Choroid plexus epithelial cell (primary cell): ENCODE data around the gene FNDC5.

Source experiments
- DNase-seq: peaks from one replicate; pipeline ENCODE4 v3.0.0-alpha.2; 2010; ENCODE audit warnings: low read depth
- H3K4me3 ChIP-seq: 2 replicates; pipeline ENCODE4 v1.5.1; 2011; ENCODE audit warnings: low read depth, mild to moderate bottlenecking, control low read depth, low read length, moderate library complexity
- TF ChIP-seq, protein P1 (sequence below): conservative IDR thresholded peaks from 2 replicates; pipeline ENCODE4 v1.5.1; 2011; ENCODE audit warnings: low read depth, mild to moderate bottlenecking, control low read depth, inconsistent platforms, low read length, moderate library complexity

FNDC5 gene

DNA sequence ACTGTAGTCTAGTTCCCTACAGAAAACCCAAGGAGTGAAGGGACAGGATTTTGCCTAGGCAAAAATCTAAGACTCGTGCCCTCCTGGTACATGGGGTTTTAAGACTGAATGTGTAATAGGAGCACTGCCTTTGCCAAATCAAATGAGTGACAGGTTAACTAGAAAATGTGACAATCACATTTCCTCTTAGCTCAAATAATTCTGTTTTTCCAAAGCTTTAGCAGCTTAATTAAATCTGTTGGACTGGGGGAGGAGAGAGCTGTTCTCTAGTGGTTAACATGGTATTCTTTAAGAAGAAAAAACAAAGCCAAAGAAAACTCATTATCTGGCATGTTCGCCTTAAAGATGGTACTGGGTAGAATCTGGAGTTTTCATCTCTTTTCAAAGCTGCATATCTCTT, 12.6 kb downstream of the FNDC5 start:
- TF ChIP-seq, protein P1, sequence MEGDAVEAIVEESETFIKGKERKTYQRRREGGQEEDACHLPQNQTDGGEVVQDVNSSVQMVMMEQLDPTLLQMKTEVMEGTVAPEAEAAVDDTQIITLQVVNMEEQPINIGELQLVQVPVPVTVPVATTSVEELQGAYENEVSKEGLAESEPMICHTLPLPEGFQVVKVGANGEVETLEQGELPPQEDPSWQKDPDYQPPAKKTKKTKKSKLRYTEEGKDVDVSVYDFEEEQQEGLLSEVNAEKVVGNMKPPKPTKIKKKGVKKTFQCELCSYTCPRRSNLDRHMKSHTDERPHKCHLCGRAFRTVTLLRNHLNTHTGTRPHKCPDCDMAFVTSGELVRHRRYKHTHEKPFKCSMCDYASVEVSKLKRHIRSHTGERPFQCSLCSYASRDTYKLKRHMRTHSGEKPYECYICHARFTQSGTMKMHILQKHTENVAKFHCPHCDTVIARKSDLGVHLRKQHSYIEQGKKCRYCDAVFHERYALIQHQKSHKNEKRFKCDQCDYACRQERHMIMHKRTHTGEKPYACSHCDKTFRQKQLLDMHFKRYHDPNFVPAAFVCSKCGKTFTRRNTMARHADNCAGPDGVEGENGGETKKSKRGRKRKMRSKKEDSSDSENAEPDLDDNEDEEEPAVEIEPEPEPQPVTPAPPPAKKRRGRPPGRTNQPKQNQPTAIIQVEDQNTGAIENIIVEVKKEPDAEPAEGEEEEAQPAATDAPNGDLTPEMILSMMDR: no peak
- H3K4me3 ChIP-seq: no peak overlapping the region
- DNase-seq: no peak

GRCh38 chr1:32855861-32856617, 14.7 kb downstream of the FNDC5 start:
- TF ChIP-seq, protein P1: no peak

GRCh38 chr1:32848354-32849063, 22.2 kb downstream of the FNDC5 start:
- DNase-seq: no peak
- TF ChIP-seq, protein P1: no peak
- H3K4me3 ChIP-seq: no peak overlapping the region

More at GRCh38 chr1:32855861-32856617, 14.7 kb downstream of the FNDC5 start:
- DNase-seq: no peak
- no peak overlapping the region for H3K4me3 ChIP-seq

DNA sequence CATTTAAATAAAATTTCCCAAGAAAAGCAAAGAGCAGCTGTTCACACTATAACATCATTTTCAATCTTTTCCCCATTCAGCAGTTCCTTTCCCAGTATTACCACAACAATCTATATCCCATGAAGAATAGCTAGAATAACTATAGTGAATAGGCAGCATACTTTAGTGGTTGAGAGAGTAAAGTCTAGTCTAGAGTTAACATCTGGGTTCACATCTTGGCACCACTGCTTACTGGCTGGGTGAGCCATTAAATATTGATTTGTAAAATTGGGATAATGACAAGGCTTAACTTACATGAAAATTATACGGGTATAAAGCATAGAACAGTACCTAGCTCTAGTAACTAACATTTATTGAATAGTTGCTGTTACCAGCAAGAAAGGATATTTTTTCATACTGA, 38.8 kb downstream of the FNDC5 start:
- no peak overlapping the region for H3K4me3 ChIP-seq
- no peak for DNase-seq
- TF ChIP-seq, protein P1: no peak

DNA sequence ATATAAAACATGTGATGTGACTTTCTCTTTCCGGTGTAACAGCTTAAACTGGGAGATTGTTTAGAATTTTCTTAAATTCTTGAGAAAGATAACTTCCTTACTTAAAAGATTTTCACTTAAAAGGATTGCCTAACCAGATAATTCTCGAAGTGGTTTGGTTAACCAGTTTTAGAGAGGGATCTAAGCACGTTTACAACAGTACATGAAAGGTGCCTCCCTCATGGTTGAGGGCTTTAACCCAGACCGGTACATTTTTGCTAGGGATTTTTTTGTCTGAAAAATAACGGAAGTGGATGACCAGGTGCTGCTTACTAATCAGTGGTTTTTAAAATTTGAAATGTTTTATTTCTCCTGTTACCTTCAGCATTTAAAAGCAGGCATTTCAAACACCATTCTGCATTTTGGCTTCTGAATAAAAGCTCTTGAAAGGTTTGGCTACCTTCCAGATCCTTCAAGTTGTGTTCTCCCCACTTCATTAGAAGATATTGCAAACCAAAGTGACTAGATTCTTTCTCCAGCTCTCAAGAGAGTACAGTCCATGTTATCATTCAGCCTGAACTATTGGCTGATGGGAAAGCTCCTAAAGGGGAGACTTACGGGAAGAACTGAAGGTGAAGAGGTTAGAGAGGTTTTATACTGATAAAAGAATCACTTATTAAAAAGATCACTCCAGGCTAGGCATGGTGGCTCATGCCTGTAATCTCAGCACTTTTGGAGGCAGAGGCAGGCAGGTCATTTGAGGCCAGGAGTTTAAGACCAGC, 40.4 kb downstream of the FNDC5 start:
- no peak for DNase-seq
- TF ChIP-seq, protein P1: no peak
- H3K4me3 ChIP-seq: no peak overlapping the region

- TF ChIP-seq, protein P1: peak; percentile 40
- peak; percentile 52 for DNase-seq
- H3K4me3 ChIP-seq: no peak overlapping the region
Measured at GRCh38 chr1:32828341-32828740, 42.4 kb downstream of the FNDC5 start.
